ENCODE data around the gene ZCCHC14.

- no peak for TF ChIP-seq CTCF (IDR thresholded peaks at IDR 0.05)
- no peak for TF ChIP-seq POLR2A (IDR thresholded peaks at IDR 0.05)
These were observed 70.7 kb downstream of the ZCCHC14 start for GRCh38 chr16:87422106-87422505.
